ENCODE data around the gene CAPN9.

Gene CAPN9

DNA sequence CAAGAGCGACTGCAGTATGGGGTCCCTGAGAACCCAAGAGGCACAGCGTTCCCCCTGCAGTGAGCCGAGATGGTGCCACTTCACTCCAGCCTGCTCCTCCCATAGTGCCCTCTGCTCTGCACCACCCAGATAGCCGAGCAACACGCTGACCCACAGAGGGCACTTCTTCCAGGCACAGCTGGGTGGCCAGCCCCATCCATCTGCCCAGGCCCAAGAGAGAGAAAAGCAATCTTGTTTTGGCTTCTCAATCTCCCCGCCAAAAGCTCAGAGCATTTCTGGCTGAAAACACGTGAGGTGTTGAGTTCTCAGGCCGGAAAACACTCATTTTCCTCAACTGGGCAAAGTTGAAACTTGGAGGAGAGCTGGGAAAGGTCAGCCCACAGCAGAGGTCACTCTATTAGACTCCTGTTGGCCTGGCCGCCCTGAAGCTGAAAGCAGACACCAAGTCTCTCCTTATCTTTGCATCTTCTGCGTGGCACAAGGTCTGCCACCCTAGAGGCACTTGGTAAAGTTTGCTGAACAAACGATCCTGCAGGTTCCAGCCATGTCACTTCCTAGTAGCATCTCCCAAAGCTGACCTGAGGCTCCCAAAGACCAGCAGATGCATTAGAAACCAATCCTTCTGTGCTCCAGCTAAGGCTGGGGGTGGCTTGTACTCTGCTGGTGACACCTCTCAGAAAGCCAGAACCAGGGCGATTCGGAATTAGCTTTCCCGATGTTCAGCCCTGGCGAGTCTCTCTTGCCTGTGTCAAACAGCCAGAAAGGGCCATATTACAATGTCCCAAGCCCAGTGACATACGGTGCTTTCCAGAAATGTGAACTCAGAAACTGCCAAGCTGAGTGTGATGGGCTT, 10.9 kb downstream of the CAPN9 start:
- no peak overlapping the region for H3K27ac ChIP-seq (ENCODE audit: low read depth, low read length)

DNA sequence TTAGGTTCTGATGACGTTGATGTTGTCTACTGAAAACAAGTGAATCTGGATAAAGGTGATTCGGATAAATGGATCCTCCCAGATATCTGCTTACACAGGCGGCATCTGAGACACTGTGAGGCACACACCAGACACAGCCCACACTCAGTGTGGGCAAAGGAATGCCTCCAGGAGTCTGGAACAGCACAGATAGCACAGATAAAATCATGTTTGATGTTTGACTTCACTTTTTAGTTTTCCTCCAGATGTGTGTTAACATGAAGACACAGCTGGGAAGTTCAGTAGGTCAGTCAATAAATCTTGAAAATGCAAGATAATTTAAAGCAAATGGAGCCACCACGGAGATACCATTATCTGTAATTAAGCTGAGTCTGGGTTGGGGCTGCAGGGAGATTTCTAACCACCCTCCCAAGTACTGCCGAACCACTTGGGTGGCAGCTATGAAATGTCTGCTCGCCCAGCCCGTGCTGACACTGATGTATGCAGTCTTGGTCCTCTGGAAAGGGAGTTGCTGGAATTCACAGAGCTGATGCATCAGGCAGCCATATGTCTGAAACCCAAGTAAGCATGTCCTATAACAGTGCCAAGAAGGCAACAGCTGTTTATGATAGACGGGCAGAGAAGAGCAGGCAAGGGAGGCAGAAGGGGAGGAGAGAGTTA, 11.7 kb downstream of the CAPN9 start:
- Histone ChIP-seq H3K4me3 (ENCODE audit: low read length) (no peak overlapping the region), H3K36me3 (ENCODE audit: control insufficient read depth, low read length) (no peaks in the 10 kb centered on the region), H3K79me2 (ENCODE audit: control insufficient read depth, low read length) (no peaks in the 10 kb centered on the region), H3K4me2 (ENCODE audit: low read length) (no peak overlapping the region), H3F3A (ENCODE audit: control insufficient read depth, insufficient read depth) (no peaks in the 10 kb centered on the region), H3K4me1 (ENCODE audit: control insufficient read depth, low read length) (peaks cover 2% of the 10 kb centered on the region), H3K27me3 (ENCODE audit: control insufficient read depth, low read length) (no peaks in the 10 kb centered on the region), H3K9me2 (replicated peaks; ENCODE audit: control insufficient read depth, low read length) (no peaks in the 10 kb centered on the region), H4K20me1 (ENCODE audit: control insufficient read depth, insufficient read depth, low read depth, low read length) (no peaks in the 10 kb centered on the region), H3K9me3 (ENCODE audit: control insufficient read depth, insufficient read depth, low read length) (no peaks in the 10 kb centered on the region), H3K27ac (ENCODE audit: low read depth, low read length) (no peak overlapping the region)
- TF ChIP-seq, protein P1, sequence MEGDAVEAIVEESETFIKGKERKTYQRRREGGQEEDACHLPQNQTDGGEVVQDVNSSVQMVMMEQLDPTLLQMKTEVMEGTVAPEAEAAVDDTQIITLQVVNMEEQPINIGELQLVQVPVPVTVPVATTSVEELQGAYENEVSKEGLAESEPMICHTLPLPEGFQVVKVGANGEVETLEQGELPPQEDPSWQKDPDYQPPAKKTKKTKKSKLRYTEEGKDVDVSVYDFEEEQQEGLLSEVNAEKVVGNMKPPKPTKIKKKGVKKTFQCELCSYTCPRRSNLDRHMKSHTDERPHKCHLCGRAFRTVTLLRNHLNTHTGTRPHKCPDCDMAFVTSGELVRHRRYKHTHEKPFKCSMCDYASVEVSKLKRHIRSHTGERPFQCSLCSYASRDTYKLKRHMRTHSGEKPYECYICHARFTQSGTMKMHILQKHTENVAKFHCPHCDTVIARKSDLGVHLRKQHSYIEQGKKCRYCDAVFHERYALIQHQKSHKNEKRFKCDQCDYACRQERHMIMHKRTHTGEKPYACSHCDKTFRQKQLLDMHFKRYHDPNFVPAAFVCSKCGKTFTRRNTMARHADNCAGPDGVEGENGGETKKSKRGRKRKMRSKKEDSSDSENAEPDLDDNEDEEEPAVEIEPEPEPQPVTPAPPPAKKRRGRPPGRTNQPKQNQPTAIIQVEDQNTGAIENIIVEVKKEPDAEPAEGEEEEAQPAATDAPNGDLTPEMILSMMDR (IDR thresholded peaks at IDR 0.05; ENCODE audit: low read depth, low read length, poor library complexity, severe bottlenecking), result no peak
- TF ChIP-seq EZH2phosphoT487 (IDR thresholded peaks at IDR 0.05; ENCODE audit: borderline replicate concordance, low read length), result no peak

More for the DNA sequence above, 10.9 kb downstream of the CAPN9 start:
- Histone ChIP-seq H3K9me2 (replicated peaks; ENCODE audit: control insufficient read depth, low read length) (no peaks in the 10 kb centered on the region), H3K4me3 (ENCODE audit: low read length) (no peak overlapping the region), H4K20me1 (ENCODE audit: control insufficient read depth, insufficient read depth, low read depth, low read length) (no peaks in the 10 kb centered on the region), H3K9me3 (ENCODE audit: control insufficient read depth, insufficient read depth, low read length) (no peaks in the 10 kb centered on the region), H3K27me3 (ENCODE audit: control insufficient read depth, low read length) (no peaks in the 10 kb centered on the region), H3K4me2 (ENCODE audit: low read length) (no peak overlapping the region), H3K4me1 (ENCODE audit: control insufficient read depth, low read length) (peaks cover 8% of the 10 kb centered on the region), H3K36me3 (ENCODE audit: control insufficient read depth, low read length) (no peaks in the 10 kb centered on the region), H3K79me2 (ENCODE audit: control insufficient read depth, low read length) (no peaks in the 10 kb centered on the region), H3F3A (ENCODE audit: control insufficient read depth, insufficient read depth) (no peaks in the 10 kb centered on the region)
- TF ChIP-seq EZH2phosphoT487 (IDR thresholded peaks at IDR 0.05; ENCODE audit: borderline replicate concordance, low read length), result no peak
- TF ChIP-seq, protein P1 (IDR thresholded peaks at IDR 0.05; ENCODE audit: low read depth, low read length, poor library complexity, severe bottlenecking), result no peak

DNA sequence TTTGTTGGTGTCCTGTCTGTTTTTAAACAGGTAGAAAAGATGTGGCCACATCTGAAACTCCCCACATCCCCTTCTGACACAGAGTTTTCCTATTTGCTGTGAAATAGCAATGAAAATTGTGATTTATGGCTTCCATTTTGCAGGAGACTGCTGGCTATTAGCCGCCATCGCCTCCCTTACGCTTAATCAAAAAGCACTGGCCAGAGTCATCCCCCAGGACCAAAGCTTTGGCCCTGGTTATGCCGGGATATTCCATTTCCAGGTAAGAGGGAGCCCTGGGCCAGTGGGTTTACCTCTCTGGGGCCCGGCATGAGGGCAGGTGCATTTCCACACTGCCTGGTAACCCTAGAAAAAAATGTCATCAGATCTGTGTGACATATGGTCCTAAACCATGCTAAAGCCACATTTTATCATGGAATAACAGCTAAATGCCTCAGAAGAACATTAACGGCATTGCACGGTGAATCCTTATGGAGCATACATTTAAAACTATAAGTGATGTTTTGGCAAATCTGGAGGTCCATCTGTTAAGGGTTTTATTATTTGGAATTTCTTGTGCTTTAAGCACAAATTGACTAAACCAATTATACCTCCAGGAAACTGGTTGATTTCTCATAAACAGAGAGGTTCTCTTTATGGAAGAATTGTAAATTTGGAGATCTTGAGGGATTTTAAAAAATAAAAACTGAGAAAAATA, 12.3 kb downstream of the CAPN9 start:
- H3K4me2 ChIP-seq (ENCODE audit: low read length), result no peak overlapping the region
- H3K9me2 ChIP-seq (replicated peaks; ENCODE audit: control insufficient read depth, low read length), result no peaks in the 10 kb centered on the region
- H3K27me3 ChIP-seq (ENCODE audit: control insufficient read depth, low read length), result no peaks in the 10 kb centered on the region
- H3K27ac ChIP-seq (ENCODE audit: low read depth, low read length), result no peak overlapping the region
- TF ChIP-seq EZH2phosphoT487 (IDR thresholded peaks at IDR 0.05; ENCODE audit: borderline replicate concordance, low read length), result no peak
- TF ChIP-seq, protein P1 (IDR thresholded peaks at IDR 0.05; ENCODE audit: low read depth, low read length, poor library complexity, severe bottlenecking), result no peak
- H3F3A ChIP-seq (ENCODE audit: control insufficient read depth, insufficient read depth), result no peaks in the 10 kb centered on the region
- no peaks in the 10 kb centered on the region for H3K79me2 ChIP-seq (ENCODE audit: control insufficient read depth, low read length)
- no peaks in the 10 kb centered on the region for H3K4me1 ChIP-seq (ENCODE audit: control insufficient read depth, low read length)
- H3K36me3 ChIP-seq (ENCODE audit: control insufficient read depth, low read length), result no peaks in the 10 kb centered on the region
- H4K20me1 ChIP-seq (ENCODE audit: control insufficient read depth, insufficient read depth, low read depth, low read length), result no peaks in the 10 kb centered on the region
- no peak overlapping the region for H3K4me3 ChIP-seq (ENCODE audit: low read length)
- no peaks in the 10 kb centered on the region for H3K9me3 ChIP-seq (ENCODE audit: control insufficient read depth, insufficient read depth, low read length)
